Retina (tissue), 1 donor: Measurements from ENCODE around the gene STAG1.
"Not testable (repeated sequence)": the region's sequence is repeated elsewhere in the genome, so short reads cannot be mapped to it uniquely, and the experiment has no call there.

Experiments
- DNase-seq: peaks from one replicate; pipeline ENCODE4 v3.0.0-alpha.2; 2016

Gene STAG1

DNA sequence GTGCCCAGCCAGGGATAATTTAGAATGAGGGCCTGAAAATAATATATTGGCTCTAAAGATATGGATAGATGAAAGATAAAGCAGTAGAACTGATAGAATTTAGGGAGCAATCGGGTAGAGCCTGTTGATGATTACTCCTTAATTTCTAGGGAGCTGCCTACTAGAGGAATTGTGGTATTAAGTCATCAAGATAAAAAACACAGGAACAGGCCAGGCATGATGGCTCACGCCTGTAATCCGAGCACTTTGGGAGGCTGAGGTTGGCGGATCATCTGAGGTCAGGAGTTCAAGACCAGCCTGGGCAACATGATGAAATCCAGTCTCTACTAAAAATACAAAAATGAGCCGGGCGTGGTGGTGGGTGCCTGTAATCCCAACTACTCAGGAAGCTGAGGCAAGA, 371.6 kb downstream of the STAG1 start:
- no peak for DNase-seq

DNA sequence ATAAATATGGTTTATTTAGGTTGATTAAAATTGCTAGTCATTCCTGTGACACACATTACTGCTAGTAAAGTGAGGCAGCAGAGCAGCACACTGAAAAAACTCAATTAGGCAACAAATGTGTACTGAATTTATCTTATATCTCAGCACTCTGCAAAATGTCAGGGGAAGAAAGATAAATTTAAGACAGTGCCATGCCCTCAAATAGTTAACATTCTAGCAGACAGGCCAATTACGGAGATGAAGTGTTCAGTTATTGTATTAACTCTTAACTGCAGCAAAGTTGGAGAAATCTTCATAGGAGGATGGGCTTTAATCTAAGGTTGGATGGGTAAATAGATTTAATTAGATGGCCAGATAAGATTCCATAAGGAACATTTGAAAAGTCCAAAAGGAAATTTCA, 374.2 kb downstream of the STAG1 start:
- no peak for DNase-seq

DNA sequence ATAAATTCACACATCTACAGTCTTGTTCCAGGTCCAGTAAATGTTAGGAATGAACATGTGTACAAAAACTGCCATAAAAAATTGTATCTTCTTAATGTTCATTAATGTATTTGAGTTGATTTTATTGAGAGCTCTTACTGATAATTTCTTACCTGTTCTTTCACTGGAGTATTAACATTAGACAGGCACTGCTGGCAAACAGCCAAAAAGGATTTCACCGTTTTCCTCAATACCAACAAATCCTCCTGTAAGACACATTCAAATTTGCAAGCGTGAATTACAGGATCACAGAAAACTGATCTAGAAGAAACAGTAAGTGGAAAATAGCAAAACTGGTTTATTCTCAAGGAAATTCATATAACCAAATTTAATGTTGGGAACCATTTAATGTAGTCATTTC, 374.7 kb downstream of the STAG1 start:
- no peak for DNase-seq

DNA sequence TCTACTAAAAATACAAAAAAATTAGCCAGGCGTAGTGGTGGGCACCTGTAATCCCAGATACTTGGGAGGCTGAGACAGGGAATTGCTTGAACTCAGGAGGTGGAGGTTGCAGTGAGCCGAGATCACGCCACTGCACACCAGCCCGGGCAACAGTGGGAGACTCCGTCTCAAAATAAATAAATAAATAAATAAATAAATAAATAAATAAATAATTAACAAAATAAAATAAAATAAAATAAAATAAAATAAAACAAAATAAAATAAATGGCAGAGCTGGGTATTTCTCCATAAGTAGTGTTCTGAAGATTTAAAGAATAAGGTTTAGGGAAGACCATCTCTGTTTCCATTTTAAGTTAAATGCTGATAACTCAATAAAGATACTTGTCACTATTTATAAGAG, 376.4 kb downstream of the STAG1 start:
- not testable (repeated sequence) for DNase-seq

DNA sequence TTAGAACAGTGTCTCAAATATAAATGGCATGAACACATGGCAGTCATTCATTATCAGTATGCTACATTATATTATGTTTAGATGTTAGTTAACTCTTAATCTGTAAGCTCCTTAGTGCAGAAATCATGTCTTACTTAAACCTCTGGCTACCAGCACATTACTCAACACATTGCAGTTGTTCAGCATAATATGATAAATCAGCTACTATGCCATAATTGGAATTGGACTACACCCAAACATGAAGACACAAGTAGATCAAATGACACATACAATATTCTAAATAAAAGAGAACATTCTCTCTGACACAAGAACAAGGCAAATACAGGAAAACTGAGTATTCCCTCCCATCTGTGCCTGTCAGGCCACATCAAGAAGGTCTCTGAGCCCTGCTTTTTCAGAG, 385.9 kb downstream of the STAG1 start:
- DNase-seq: no peak

DNA sequence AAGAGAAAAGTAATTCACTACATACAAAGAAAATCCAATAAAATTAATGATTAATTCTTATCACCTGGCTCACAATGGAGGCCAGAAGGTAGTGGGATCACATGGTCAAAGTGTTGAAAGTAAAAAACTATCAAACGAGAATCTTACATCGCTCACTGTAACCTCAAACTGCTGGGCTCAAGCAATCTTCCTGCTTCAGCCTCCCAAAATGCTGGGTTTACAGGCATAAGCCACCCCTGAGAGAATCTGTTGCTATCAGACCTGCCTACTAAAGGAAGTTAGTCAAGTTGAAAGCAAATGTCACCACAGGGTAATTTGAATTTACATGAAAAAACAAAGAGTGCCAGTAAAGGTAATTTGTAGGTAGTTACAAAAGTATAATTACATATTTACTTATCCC, 398.7 kb downstream of the STAG1 start:
- DNase-seq: no peak

DNA sequence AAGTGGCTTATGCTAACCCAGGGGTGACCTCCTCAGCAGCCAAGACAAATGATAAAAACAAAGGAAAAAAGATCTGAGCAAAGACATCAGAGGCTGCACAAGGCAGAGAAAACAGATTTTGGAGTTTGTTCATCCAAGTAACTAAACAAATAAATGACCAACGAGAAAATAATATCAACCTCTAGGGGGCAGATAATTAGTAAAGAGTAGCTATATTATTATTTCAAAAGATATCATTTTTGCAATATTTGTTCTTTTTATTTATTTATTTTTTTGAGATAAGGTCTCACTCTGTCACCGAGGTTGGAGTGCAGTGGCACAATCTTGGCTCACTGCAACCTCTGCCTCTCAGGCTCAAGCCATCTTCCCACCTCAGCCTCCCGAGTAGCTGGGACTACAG, 400.3 kb downstream of the STAG1 start:
- DNase-seq: no peak

DNA sequence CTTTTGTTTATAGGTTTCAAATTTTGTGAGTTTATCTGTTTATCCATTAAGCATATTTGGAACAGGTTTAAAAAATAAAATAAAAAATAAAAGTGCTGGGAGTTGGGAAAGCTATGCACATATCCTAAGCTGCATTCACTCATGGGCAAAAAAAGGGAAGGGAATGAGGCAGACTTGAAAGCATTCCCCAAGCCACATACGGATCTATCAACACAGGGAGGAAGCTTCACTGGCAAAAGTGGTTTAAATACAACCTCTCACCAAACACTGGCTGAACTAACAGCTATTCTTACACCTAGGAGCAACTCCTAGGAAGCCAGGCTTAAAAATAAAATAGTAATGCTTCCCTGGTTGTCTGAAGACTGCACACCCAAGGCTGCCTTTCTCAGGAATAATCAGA, 400.8 kb downstream of the STAG1 start:
- DNase-seq: no peak

DNA sequence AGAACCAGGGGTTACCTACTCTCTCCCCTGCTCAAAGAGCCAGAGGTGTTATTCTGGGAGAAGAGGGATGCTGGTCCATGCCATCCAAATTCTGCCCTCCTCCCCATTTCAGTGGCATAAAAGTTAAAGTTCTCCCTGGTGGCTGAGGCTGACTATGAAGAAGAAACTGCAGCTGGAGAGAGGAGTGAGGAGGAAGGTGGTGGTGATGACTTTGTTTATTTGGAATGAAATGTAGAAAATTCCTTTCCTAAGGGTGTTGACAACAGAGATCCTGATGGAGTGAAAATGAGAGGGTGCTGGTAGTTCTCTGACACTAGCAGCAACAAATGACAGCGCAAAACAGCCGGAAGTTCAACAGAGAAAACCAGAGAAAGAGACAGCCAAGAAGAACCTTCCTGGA, 401.6 kb downstream of the STAG1 start:
- no peak for DNase-seq

DNA sequence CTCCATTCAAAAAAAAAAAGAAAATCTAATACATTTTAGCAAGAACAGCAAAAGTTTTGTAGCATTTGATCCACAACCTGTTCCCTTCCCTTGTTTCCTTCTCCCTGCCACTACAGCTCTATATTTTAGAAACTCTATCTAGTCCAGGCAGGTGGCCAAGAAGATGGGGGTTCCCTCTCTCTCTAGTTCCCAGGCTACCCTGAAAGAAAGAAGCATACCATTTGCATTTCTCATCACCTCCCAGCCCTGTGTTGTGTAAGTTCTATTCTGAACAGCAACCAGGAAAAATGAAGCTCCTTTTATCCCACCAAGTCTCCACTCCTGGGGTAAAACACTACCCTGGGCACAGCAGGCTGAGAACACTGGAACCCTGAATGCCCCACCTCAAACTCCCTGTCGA, 402.0 kb downstream of the STAG1 start:
- no peak for DNase-seq

DNA sequence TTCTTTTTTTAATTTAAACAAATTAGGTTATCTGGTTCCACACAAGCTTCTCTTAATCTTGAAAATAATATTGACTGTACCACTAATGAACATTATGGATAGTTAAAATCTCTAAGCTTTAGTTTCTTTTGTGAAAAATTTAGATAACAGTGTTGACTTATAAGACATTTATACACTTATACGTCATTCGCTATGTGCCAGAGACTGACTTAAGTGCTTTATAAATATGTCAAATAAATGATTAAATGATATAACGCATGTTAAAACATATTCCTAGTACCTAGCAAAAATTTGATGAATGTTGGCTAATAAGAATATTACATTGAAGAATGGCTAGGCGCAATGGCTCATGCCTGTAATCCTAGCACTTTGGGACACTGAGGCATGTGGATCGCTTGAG, 405.7 kb downstream of the STAG1 start:
- DNase-seq: no peak

DNA sequence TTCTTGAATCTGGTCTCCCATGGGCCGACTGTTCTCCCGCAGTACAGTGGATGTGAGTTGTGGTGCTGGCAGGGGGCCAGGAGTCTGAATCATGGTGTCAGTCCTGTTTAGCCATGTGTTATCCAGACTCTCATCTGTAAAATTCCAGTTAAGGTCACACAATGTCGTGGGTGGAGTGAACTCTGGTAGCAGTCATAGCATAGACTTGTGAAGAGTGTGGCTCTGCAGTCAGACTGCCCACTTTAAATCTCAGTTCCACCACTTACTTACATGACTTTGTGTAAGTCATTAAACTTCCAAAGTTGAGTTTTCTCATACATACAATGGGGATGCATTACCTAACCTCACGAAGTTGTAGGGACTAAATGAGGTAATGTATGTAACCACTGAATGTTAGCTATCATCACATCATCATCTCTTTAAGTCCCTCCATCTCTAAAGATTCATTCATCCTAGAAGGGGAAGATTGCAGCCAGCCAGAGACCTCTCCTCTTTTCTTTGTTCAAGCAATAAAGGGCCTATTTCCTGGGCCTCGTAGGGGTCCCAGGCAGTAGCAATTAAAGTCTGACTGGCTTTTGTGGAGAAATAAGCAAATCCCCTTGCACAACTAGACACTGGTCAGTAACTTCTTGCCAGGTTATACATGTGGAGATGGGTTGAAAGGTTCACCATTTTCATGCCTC, 408.2 kb downstream of the STAG1 start:
- no peak for DNase-seq

DNA sequence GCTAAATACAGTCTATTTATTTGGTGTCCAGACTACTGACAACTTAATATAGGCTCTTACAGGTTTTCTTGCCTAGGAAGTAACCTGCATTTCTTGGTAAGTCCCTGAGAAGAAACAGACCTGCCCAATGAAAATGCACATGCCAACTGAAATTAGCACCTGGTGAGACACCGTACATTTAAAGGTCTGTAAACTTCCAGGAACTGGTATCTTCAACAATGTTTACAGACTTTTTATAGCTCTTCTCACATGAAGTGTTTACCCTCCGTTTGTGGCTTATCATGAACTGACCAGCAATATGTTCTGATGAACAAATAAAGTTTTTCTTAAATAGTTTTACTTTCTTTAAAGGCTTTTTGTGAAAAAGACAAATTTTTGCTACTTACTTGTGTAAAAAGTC, 408.7 kb downstream of the STAG1 start:
- no peak for DNase-seq

DNA sequence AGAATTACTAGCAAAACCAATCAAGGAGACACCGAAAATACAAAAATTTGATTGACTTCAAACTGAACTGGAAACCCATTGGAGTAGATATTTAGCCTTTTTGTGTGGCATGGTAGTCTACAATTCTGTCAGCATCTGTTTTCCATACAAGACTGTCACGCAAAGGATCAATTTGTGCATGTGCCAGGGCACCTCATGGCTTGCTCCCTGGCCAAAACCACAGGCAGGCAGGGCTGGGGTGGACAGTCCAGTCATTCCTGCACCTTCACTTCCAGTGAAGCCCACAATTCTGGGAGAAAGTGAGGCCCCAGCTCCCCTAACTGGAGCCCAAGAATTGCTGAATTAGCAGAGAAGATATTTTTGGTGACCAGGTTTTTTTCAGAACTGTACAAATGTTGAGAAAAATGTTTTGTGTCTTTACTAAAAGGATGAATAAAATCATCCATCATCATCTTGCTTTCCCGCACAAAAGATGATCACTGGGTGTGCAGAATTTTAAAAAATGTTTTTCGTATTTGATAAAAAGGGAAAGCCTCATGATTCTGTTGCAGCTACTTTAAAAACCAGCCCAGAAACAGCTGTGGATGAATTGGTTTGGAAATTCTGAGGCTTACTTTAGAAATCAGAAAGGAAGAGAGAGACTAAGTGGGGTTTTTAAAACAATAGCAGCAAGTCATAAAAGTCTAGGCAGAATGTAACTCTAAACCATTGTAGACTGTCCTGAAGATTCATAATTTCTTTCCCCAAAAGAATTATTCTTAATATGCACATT, 415.7 kb downstream of the STAG1 start:
- no peak for DNase-seq

DNA sequence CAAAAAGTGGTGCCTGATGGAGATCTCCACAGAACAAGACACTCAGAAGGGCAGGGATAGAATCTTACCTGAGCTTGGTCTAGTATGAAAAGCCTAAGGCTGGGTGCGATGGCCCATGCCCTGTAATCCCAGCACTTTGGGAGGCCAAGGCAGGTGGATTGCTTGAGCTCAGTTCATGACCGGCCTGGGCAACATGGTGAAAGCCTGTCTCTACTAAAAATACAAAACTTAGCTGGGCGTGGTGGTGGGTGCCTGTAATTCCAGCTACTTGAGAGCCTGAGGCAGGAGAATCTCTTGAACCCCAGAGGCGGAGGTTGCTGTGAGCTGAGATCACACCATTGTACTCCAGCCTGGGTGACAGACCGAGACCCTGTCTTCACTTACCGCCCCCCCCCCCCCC, 417.5 kb downstream of the STAG1 start:
- DNase-seq: not testable (repeated sequence)

DNA sequence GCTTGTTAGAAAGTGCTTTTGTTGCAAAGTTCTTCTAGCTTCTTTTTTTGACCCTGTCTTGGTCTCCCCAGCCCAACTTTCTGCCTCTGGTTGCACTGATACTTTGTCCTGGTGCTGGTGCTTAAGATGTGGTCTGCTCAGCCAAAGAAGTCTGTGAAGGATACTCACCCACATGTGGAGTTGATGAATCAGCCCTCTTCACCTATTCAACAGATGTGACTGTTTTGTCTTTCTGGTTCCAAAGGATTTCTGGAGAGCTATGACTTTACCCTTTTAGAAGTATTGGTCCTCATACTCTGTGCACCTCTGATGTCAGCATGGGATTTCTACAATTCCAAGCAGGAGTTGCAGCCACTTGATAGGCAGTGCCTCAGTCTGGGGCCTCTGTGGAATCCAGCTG, 418.0 kb downstream of the STAG1 start:
- no peak for DNase-seq

DNA sequence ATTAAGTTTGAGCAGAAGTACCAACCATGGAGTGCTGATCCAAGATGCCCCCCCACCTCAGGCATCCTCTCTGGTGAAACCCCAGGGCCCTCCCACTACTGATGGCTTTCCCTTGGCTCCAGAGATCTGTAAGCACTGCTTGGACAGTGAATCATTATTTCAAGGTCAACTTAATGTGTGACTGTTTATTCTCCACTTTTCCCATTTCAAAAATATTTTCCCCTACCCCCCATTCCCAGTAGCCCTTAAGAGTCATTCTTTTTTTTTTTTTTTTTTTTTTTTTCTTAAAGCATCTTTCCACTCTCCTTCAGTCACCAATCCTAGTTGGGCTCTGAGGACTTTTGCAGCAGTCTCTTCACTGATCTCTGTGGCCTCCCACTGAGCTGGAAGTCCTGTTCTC, 419.4 kb downstream of the STAG1 start:
- no peak for DNase-seq

DNA sequence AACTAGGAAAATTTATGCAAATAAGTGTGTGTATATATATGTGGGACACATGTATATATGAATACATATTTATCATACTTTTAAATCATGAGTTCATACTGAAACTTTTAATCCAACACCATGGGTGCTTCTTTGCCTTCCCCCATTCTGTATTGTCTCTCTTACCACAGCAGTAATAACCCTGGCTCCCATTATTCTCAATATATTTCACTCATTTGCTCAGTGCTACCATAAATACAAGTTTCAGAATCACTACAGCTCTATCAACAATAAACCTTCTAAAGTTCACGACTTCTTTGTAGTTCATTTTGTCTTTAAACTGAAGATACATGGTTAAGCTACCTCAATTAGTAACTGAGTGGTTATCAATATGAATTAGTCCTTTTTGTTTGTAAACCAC, 419.9 kb downstream of the STAG1 start:
- no peak for DNase-seq

DNA sequence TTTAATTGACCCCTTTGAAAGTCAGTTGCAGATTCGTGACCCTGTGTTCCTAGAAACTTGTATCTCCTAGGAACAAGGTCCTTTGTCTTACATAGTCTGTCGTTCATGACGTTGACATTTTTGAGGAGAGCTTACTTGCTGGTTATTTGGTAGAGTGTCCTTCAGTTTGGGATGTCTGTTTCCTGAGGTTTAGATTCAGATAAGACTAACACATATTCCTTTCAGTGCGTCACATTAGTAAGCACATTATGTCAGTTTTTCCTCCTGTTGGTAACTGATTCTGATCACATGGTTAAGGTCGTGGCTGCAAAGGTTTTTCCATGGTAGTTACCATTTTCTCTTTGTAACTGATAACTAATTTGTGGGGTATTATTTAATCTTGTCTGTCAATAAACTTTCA, 421.3 kb downstream of the STAG1 start:
- no peak for DNase-seq

DNA sequence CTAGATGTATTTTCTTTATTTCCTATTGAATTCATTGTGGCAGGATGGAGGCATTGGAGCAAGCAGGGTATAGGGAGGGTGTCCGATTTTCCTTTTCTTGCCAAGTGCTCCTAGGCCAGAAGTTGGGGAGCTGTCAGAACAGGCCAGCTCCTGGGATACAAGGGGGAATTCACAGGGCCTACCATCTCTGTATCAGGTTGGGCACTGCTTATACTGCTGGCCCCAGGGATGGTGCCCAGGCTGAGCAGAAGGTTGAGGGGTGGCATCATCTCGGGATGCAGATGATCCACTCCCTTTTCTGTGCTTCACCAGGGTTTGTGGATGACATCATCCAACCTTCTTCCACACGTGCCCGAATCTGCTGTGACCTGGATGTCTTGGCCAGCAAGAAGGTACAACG, 422.6 kb downstream of the STAG1 start:
- no peak for DNase-seq

DNA sequence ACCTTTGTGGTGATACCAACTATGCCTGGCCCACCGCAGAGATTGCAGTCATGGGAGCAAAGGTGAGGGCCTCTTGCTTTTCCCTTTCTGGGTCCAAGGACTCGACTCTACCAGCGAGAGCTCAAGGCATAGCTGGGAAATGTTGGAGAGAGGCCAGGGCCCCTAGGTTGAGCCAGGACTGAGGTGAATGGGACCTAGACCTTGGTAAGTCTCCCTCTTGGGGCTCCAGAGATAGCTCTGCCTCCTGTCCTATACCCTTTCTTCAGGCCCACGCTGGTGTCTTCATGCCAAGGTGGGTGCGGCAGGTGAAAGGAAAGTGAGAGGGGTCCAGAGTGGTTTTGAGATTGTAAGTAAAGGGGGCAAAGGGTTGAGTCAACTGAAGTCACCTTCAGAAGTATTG, 424.5 kb downstream of the STAG1 start:
- no peak for DNase-seq

DNA sequence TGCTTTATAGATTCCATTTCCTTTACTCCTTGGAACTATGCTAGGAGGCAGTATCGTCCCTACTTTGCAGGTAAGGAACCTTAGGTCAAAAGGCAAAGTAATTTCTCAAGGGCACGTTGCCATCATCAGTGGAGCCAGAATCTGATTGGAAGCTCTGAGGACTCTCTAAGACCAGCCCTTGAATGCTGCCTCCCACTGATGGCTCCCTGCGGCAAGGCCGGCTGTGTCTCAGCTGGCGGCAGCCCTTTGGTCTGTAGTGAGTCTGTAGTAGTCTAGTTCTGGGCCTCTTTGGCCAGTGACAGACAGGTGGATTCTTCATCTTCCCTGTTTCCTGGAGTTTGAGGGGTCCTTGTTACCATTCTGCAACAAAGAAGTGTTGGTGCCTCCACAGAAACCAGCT, 425.9 kb downstream of the STAG1 start:
- DNase-seq: no peak

DNA sequence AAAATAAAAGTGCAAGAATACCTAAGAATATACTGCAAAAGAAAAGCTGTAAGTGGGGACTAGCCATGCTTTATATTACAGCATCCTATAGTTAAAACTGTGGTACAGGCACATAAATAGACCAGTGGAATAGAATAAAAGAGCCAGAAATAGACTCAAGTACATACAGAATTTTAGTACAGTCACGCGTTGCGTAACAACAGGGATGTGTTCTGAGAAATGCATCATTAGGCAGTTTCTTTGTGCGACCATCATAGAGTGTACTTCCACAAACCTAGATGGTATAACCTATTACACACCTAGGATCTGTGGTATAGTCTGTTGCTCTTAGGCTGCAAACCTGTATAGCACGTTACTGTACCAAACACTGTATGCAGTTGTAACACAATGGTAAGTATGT, 440.2 kb downstream of the STAG1 start:
- DNase-seq: no peak

DNA sequence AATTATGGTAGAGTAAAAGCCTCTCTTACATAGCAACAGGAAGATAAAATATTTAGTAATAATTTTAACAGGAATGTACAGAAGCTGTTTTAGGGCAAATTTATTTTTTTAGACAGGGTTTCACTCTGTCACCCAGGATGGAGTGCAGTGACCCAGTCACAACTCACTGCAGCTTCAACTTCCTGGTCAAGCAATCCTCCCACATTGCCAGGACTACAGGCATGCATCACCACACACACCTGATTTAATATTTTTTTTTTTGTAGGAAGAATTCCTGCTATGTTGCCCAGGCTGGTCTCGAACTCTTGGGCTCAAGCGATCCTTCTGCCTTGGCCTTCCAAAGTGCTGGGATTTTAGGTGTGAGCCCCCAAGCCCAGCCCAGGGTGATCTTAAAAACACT, 440.9 kb downstream of the STAG1 start:
- DNase-seq: no peak

DNA sequence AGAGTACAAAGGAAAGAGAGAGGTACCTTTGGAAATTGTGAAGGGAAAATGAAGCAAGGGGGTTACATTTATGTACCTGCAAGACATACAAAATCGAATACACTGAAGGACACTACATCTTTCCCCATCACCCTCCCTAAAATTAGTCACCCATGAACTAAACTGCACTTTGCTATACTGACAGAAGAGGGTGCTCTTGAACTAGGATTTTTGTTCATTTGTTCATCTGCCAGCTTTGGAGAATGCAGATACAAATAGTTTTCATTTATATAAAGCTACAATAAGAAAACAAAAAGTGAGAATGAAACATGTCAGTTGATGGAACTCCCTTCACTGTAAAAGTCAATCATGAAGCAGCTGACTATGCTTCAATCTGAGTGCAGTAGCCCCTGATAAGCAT, 446.3 kb downstream of the STAG1 start:
- no peak for DNase-seq
